Measurements from ENCODE around the gene ZMYND8. TPM values are rescaled to one million over a fixed set of nuclear protein-coding genes. Genes with fewer than 3 reads are reported as not detected.

ZMYND8 gene
- polyA plus RNA-seq, 3 donors: 1.4 to 13.8 (median 5.8) TPM

DNA sequence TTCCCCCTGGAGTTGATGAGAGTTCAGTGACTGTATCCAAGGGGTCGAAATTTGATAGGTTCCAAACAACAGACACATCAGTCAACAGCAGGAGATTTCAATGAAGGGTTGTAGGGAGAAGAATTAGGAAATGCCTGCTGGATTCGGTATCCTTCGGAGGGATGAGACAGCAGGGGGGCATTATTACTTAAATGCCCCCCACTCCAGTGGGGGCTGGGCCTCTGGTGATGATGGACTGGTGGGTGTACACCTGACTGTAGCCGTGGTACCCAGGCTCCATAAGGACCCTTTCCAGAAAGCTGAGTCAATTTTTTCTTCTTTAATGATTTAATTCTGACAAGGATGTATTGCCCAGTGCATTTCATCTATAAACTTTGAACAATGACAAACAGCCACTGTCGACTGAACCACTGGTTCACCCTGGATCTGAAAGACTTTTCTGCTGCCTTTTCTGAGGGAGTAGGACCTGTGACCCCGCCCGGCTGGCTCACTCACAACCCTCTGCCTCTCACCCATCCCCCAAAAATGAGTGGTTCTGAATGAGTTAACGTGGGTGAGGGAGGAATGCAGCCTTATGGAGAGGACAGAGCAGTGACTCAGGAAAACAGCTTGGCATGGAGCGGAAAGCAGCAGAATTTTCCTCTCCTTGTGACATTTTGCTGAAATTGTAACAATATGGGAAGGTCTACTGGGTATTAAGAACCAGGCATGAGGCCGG, 41.0 kb downstream of the ZMYND8 start:
- peaks cover 34 to 39% of the 10 kb centered on the region in 2 donors for H3K4me1 ChIP-seq (ENCODE audit: control insufficient read depth in 1 of 2, insufficient read depth in 2 of 2, low read length in 2 of 2)
- no peak overlapping the region for H3K9ac ChIP-seq (ENCODE audit: insufficient read depth, low read length, poor library complexity, severe bottlenecking)
- H3K4me3 Mint-ChIP-seq: no peak overlapping the region

DNA sequence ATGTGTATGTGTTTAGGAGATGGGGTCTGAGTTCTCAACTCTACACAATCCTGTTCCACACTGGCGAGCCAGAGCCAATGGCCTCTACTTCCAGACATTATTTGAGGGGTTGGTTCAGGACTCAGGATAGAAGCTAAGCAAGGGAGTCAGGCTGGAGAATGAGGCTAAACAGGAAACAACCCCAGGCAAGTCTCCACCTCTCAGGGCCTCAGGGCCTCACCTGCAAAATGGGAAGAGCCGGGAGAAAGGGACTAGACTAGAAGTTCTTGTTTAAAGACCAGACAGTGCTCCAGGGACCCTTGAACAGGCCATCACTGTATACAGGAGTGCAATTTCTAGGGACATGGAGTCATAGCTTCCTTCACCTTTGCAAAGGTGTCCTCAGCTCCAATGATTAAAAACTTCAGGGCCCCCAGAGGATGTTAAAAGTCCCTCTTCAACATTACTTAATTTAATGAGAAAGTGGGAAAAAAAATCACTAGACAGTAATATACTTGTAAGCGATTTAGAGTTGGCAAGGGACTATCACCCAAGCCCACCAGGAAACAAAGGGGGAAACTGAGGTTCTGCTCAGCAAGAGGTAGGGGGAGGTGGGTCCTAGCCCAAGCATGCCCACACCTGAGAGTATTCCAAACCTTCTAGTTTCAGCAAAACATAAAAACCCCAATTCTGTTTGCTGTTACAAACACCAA, 41.7 kb downstream of the ZMYND8 start:
- Mint-ChIP-seq H3K27me3 (ENCODE audit: low read depth in 3 of 3) (no peaks in the 10 kb centered on the region), H3K4me3 (no peak overlapping the region), H3K9me3 (peaks cover 0 to 3% (median 0%) of the 10 kb centered on the region in 7 donors), H3K36me3 (peaks cover 21 to 35% of the 10 kb centered on the region in 2 donors), H3K27ac (peak overlapping the region in 5 of 7 donors; percentile 7 to 77 (median 25)), H3K4me1 (peaks cover 38% of the 10 kb centered on the region)
- Histone ChIP-seq H2AFZ (ENCODE audit: insufficient read depth, low read depth, low read length, poor library complexity, severe bottlenecking) (no peak overlapping the region), H4K20me1 (ENCODE audit: insufficient read depth, low read length) (peaks cover 74% of the 10 kb centered on the region), H3K27me3 (ENCODE audit: control insufficient read depth in 2 of 2, insufficient read depth in 2 of 2, low read length in 2 of 2) (no peaks in the 10 kb centered on the region), H3K27ac (ENCODE audit: low read depth in 1 of 2, low read length in 2 of 2) (peak overlapping the region in 1 of 2 donors; percentile 1), H3K4me1 (ENCODE audit: control insufficient read depth in 1 of 2, insufficient read depth in 2 of 2, low read length in 2 of 2) (peaks cover 30 to 32% of the 10 kb centered on the region in 2 donors), H3K4me3 (replicated peaks in 1 of 3; ENCODE audit: low read depth in 2 of 3, low read length in 3 of 3) (no peak overlapping the region), H3K4me2 (replicated peaks; ENCODE audit: extremely low read depth, low read length, poor library complexity, severe bottlenecking) (no peak overlapping the region), H3K9ac (ENCODE audit: insufficient read depth, low read length, poor library complexity, severe bottlenecking) (no peak overlapping the region), H3K79me2 (ENCODE audit: insufficient read depth, low read length) (peaks cover 82% of the 10 kb centered on the region), H3K9me3 (replicated peaks in 1 of 2; ENCODE audit: control insufficient read depth in 1 of 2, insufficient read depth in 1 of 2, low read length in 2 of 2) (no peaks in the 10 kb centered on the region), H3K36me3 (replicated peaks in 1 of 2; ENCODE audit: control insufficient read depth in 1 of 2, insufficient read depth in 2 of 2, low read length in 2 of 2) (peaks cover 21 to 31% of the 10 kb centered on the region in 2 donors)
- TF ChIP-seq, protein P1, sequence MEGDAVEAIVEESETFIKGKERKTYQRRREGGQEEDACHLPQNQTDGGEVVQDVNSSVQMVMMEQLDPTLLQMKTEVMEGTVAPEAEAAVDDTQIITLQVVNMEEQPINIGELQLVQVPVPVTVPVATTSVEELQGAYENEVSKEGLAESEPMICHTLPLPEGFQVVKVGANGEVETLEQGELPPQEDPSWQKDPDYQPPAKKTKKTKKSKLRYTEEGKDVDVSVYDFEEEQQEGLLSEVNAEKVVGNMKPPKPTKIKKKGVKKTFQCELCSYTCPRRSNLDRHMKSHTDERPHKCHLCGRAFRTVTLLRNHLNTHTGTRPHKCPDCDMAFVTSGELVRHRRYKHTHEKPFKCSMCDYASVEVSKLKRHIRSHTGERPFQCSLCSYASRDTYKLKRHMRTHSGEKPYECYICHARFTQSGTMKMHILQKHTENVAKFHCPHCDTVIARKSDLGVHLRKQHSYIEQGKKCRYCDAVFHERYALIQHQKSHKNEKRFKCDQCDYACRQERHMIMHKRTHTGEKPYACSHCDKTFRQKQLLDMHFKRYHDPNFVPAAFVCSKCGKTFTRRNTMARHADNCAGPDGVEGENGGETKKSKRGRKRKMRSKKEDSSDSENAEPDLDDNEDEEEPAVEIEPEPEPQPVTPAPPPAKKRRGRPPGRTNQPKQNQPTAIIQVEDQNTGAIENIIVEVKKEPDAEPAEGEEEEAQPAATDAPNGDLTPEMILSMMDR (IDR thresholded peaks at IDR 0.05): no peak
- intact Hi-C loops (cut with micrococcal nuclease): loop anchor here (5.0 to 10.0 kb wide), 2 partner anchors 48 to 70 kb away; no protein-coding TSS in a partner anchor
- no CpG with 5 or more reads among the region's 3 CpGs for WGBS (ENCODE audit: insufficient coverage)
- DNase-seq: no peak

More for the DNA sequence above, 41.0 kb downstream of the ZMYND8 start:
- WGBS (ENCODE audit: insufficient coverage): 100% methylated on average over 1 of the region's 10 CpGs
- intact Hi-C loops (cut with micrococcal nuclease): loop anchor here (5.0 to 10.0 kb wide), 2 partner anchors 47 to 69 kb away; no protein-coding TSS in a partner anchor
- H3K27me3 Mint-ChIP-seq (ENCODE audit: low read depth in 3 of 3): no peaks in the 10 kb centered on the region
- H3K27me3 ChIP-seq (ENCODE audit: control insufficient read depth in 2 of 2, insufficient read depth in 2 of 2, low read length in 2 of 2): no peaks in the 10 kb centered on the region
- H3K9me3 Mint-ChIP-seq: peaks cover 0 to 3% (median 0%) of the 10 kb centered on the region in 7 donors
- peaks cover 79% of the 10 kb centered on the region for H4K20me1 ChIP-seq (ENCODE audit: insufficient read depth, low read length)
- TF ChIP-seq, protein P1 (IDR thresholded peaks at IDR 0.05): no peak
- no peaks in the 10 kb centered on the region for H3K9me3 ChIP-seq (replicated peaks in 1 of 2; ENCODE audit: control insufficient read depth in 1 of 2, insufficient read depth in 1 of 2, low read length in 2 of 2)
- H3K4me3 ChIP-seq (replicated peaks in 1 of 3; ENCODE audit: low read depth in 2 of 3, low read length in 3 of 3): no peak overlapping the region
- H3K79me2 ChIP-seq (ENCODE audit: insufficient read depth, low read length): peaks cover 84% of the 10 kb centered on the region
- H3K4me2 ChIP-seq (replicated peaks; ENCODE audit: extremely low read depth, low read length, poor library complexity, severe bottlenecking): no peak overlapping the region
- peaks cover 16 to 33% of the 10 kb centered on the region in 2 donors for H3K36me3 Mint-ChIP-seq
- no peak overlapping the region for H2AFZ ChIP-seq (ENCODE audit: insufficient read depth, low read depth, low read length, poor library complexity, severe bottlenecking)
- peak overlapping the region in 1 of 2 donors; percentile 1 for H3K27ac ChIP-seq (ENCODE audit: low read depth in 1 of 2, low read length in 2 of 2)
- H3K4me1 Mint-ChIP-seq: peaks cover 42% of the 10 kb centered on the region
- H3K27ac Mint-ChIP-seq: peak overlapping the region in 6 of 7 donors; percentile 20 to 94 (median 62)
- no peak for DNase-seq
- peaks cover 17 to 24% of the 10 kb centered on the region in 2 donors for H3K36me3 ChIP-seq (replicated peaks in 1 of 2; ENCODE audit: control insufficient read depth in 1 of 2, insufficient read depth in 2 of 2, low read length in 2 of 2)

All from CD14-positive monocyte (primary cell).